NCI-H1694 (cell line): ENCODE data around the gene SPIN2A.
A peak's percentile ranks its signal among the peaks of the same experiment; 100 is the strongest.
"Not testable (repeated sequence)": the region's sequence is repeated elsewhere in the genome, so short reads cannot be mapped to it uniquely, and the experiment has no call there.

ENCODE experiments used
- DNase-seq: peaks from one replicate; lab custom pipeline; 2025; lab: John Stamatoyannopoulos, UW

The SPIN2A gene

DNA sequence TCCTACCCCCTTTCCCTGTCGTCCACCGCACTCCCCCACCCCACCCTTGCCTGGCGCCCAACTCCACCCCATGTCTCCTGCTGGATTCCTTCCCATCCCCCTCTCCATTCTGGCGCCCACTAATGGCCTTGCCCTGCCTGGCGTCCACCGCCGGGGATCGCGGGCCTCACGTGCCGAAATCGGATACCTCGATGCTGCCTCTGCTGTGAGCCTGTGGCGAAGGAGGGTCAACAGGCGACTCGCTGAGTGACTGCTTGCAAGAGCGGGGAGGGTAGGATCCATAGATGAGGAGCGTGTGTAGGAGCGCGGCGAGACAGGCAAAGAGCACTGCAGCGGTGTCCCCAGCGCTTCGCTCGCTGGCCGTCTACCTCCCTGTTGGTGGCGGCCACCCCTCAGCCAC, at the start of gene SPIN2A:
Gene SPIN2A (minus strand): TSS at position 325 of the 400 bp plus-strand sequence. CDS start 800 bp downstream, outside the sequence.
- not testable (repeated sequence) for DNase-seq

DNA sequence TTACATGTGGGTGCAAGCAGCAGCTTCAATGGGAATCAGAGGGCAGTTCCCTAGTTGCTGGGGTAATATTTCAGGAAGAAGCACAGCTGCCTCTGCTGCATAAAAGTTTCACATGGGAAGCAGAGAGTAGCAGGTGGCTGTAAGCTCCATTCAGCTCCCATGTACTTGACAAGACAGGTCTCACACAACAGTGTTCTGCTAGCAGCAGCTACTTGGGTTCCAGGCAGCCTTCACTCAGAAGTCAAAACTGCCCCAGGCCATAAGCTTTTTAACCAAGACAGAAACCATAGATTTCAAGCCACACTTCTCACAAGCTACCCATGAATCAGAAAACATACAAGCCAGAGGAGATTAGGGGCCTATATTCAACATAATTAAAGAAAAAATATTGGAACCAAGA, 41.4 kb upstream of the SPIN2A start:
- DNase-seq: no peak

DNA sequence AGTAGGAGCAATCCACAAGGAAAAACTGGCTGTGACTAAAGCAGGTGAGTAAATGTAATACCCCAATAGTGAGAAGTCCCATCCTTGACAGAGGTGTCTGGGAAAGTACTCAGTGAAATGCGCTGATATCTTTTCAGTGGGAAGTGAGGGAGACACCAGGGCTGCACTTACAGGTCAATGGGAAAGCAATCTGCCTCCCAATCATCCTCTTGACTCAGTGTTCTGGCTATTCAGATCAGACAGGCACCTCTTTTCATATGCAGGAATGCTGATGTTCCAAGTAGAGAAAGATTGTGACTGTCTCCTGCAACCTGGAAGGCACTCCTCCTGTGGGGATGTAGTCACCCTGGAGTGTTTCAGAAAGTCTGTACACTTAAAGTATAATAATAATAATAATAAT, 39.9 kb upstream of the SPIN2A start:
- DNase-seq: no peak

DNA sequence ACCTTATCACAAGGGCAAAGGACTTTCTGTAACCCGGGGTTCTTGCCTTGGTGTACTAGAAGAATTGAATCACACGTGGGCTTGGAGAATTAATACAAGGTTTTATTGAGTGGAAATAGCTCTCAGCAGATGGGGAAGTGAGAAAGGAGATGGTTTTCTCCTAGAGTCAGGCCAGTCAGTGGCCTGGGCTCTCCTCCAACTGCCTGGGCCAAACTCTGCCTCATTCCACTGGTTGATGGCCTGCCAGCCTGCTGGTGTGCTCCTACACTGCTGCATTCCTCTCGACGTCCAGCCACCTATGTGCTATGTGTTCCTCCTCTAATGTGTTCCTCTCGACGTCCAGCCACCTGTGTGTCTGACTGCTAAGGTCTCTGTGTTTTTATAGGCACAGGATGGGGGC, 35.3 kb upstream of the SPIN2A start:
- DNase-seq: no peak

DNA sequence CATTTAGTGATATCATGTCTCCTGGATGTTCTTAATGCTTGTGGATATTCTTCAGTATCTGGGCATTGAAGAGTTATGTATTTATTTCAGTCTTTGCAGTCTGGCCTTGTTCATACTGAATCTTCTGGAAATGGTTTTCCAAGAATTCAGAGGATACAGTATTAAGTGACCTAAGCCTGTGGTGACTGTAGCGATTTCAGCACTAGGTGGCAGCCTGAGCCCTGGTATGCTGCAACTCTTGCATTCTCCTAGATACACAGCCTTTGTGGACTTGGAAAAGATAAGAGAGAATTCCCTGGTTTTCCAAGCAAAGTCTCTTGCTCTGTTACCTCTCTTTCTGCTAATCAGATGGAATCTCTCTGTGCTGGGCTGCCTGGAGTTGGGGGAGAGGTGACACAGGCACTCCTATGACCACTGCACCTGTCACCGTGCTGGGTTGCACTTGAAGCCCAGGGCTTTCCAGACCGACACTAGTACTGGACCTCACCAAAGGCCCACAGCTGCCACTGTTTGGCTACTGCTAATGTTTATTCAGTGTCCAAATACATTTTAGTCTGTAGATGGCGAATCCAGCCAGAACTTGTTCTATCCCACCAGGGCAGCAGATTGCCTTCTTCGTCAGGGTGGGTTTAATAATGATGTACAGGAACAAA, 19.3 kb upstream of the SPIN2A start:
- peak; percentile 12 for DNase-seq

DNA sequence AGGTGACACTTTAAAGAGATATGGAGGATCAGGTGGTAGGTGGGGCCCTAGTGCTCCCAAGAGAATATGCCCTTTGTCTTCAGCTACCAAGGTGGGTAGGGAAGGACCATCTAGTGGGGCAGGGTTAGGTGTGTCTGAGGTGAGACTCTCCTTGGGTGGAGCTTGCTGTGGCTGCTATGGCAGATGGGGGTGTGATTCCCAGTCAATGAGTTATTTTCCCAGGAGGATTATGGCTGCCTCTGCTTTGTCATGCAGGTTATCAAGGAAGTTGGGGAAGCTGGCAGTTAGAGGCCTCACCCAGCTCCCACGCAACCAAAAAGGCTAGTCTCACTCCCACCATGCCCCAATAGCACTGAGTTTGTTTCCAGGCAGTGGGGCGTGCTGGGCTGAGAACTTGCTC, 18.0 kb upstream of the SPIN2A start:
- no peak for DNase-seq

DNA sequence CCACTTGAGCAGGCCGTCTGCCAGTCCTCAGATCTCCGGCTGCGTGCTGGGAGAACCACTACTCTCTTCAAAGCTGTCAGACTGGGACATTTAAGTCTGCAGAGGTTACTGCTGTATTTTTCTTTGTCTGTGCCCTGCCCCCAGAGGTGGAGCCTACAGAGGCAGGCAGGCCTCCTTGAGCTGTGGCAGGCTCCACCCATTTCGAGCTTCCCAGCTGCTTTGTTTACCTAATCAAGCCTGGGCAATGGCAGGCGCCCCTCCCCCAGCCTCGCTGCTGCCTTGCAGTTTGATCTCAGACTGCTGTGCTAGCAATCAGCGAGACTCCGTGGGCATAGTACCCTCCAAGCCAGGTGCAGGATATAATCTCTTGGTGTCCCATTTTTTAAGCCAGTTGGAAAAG, 15.0 kb upstream of the SPIN2A start:
- not testable (repeated sequence) for DNase-seq

DNA sequence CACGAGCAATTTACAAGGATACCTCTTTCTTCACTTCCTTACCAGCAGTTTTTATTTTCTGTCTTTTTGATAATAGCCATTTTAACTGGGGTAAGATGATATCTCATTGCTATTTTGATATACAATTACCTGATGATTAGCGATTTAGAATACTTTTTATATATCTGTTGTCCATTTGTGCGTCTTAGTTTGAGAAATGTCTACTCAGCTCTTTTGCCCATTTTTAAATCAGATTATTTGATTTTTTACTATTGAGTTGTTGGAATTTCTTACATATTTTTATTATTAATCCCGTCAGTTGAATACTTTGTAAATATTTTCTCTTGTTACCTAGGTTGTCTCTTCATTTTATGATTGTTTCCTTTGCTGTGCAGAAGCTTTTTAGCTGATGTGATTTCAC, 1.5 kb upstream of the SPIN2A start:
- no peak for DNase-seq

DNA sequence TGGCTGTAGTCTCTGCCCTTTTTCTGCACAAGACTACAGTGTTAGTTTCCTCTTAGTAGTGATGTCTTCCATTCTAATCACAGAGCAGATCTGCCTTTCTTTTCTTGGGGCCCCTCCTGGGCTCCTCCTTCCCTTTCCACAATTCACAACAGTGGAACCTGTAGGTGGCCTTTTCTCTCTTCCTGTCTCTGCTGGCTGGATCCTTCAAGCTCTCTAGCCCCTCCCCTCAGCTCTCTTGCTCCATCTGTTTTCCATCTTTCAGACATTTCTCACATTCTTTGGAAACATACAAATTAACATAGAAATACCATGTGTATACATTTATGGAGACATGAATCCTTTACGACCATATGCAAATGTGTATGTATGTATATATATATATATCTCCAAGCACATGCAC, 304 bp upstream of the SPIN2A start:
- DNase-seq: no peak

DNA sequence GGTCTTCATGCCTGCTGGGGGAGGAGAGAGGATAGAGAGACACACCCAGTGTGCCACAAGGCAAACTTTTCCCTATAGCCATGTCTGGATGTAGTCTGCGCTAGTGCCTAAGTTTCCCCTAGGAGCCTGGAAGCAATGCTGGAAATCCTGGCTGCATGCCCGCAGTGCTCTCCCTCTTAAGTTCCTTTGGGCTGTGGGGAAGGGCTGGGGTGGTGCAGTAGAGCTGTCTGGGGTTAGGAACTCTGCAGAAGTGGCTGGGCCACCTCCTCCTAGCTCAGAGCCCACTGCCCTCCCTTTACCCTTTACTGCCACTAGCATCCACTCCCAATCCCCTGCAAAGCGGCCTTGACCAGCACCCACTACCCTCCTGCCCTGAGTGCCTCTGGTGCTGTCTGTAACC, 608 bp downstream of the SPIN2A start:
- not testable (repeated sequence) for DNase-seq

DNA sequence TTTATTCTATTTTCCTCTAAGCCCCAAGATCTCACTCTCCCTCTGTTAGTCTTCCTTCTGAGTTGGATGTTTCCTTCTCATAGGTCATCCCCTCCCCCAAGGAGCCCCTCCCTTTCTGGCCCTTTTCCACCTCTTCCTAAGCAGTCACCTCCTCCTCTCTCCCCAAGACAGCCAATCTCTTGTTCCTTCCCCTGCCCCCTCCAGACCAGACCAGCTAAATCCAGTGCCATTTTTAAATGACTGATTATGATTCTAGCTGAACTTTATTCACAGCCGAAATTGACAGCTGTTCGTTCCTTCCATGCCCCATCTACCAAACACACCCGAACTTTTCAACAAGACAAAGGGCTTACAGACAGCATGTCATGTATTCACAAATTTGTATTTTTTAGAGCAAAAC, 1.9 kb downstream of the SPIN2A start:
- no peak for DNase-seq

DNA sequence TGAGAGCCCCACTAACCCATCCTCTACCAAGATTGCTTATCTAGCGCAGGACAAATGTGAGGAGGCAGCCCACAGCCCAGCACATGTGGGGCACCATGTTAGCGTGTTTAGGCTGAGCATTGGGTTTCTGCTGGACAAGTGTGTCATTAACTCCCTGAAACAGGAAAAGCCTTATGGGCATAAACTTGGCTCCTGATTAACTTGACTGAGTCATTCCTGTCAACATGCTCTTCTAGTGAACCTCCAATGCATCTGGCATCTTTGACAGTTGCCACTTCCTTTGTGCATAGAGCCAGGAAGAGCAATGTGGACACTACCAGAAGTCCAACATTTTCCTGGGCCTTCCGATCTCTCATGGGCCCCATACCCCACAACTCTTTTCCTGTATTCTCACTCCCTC, 2.5 kb downstream of the SPIN2A start:
- no peak for DNase-seq

DNA sequence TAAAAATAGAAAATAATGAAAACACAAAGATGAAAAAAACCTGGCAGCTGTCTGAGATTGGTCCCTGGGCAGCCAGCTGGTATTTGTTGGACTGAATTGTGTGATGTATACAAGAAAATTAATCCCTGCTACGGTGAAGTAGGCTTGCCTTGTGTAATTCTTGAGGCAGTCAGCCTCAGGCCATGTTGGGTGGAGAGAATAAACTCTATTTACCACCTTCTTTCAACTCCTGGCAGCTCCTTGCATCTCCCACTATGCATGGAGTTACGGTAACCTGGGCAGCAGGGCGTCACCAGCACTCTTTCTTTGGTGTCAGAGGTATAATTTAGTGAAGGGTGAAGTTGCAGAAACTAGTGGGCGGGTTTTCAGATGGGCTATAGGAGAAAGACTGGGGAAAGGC, 3.5 kb downstream of the SPIN2A start:
- no peak for DNase-seq

DNA sequence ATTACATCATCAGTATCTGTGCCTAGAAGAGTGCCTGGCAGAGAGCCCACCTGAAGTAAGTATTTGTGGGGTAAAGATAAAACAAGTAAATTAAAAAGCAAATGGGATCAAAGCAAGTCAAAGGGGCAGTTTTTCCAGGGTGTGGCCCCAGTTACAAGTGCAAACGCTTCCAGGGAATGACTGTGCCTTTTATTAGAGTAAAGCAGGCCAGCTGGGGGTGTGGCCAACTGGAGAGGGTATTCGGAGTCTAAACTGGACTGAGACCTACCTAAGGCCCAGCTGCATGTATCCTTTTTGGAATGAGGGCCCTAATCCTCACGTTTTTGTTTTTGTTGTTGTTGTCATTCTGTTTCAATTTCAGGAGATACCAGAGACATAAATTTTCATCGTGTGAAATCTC, 3.9 kb downstream of the SPIN2A start:
- DNase-seq: not testable (repeated sequence)

DNA sequence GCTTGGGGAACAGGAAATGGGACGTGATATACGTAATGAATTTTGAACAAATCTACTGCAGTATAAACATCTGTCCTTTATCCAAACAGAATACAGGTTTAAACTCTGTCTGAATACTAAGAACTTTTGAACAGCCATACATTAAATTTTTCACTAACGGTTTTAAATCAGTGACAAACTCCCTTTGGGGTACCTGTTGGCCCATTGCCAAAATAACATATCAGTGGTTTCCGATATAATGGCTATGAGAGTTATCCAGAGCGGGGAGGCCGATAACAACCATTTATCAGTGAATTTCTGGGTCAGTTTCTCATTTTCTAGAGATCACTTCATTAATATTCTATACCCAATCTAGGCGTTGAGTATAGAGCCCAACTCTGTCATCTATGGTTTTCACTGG, 5.2 kb downstream of the SPIN2A start:
- DNase-seq: no peak

DNA sequence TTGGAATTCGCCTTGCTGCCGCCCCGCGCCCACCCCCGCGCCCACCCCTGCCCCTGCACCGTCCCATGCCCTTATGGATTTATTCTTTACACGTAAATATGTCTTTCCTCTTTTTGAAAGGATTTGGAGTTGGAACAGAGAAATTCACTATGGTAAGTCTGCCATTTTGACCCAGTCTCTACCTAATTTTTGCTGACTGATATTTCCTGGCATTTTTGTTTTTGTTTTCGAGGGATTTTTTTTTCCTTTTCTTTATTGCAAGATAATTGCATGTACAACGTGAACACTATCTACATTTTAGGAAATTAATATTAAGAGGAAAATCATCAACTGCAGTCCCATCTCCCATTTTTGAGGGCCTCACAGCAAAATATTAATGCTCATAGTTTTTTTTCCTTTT, 15.4 kb downstream of the SPIN2A start:
- no peak for DNase-seq

DNA sequence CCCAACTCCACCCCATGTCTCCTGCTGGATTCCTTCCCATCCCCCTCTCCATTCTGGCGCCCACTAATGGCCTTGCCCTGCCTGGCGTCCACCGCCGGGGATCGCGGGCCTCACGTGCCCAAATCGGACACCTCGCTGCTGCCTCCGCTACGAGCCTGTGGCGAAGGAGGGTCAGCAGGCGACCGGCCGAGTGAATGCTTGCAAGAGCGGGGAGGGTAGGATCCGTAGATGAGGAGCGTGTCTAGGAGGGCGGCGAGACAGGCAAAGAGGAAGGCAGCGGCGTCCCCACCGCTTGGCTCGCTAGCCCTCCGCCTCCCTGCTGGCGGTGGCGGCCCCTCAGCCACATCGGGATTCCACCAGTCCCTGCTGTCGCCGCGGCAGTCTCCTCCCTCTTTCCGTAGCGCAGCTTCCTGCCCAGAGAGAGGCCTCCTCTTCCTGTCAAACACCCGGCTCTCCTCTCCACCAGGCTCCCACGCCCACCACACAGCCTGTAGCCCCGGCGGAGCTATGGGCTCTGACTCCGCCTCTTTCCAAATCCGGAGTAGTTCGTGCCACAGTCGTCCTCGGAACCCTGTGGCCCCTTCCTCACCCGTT, 15.9 kb downstream of the SPIN2A start, which contains the start of gene SPIN2B:
Gene SPIN2B (minus strand): TSS at position 387 of the 594 bp plus-strand sequence.
- peak; percentile 86 for DNase-seq

DNA sequence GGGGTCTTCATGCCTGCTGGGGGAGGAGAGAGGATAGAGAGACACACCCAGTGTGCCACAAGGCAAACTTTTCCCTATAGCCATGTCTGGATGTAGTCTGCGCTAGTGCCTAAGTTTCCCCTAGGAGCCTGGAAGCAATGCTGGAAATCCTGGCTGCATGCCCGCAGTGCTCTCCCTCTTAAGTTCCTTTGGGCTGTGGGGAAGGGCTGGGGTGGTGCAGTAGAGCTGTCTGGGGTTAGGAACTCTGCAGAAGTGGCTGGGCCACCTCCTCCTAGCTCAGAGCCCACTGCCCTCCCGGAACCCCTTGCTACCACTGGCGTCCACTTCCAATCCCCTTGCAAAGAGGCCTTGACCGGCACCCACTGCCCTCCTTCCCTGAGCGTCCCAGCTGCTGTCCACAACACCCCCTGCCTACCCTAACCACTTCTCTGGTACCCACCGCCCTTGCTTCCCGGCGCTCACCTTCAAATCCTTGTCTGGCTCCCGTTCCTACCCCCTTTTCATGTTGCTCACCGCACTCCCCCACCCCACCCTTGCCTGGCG, 16.5 kb downstream of the SPIN2A start:
- DNase-seq: not testable (repeated sequence)

DNA sequence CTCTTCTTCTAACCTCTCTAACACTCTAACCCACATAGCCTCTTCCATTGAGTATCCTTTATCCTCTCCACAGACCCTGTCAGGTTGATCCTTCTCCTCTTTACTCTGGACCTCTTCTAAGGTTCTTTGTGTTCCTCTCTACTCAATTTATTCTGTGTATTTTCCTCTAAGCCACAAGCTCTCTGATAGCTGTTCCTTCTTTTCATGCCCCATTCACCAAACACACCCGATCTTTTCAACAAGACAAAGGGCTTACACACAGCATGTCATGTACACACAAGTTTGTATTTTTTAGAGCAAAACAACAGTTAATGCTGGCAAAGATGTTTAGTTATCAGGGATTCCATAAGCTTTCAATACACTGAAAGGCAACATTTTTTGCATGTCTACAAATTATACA, 17.8 kb downstream of the SPIN2A start:
- DNase-seq: no peak

DNA sequence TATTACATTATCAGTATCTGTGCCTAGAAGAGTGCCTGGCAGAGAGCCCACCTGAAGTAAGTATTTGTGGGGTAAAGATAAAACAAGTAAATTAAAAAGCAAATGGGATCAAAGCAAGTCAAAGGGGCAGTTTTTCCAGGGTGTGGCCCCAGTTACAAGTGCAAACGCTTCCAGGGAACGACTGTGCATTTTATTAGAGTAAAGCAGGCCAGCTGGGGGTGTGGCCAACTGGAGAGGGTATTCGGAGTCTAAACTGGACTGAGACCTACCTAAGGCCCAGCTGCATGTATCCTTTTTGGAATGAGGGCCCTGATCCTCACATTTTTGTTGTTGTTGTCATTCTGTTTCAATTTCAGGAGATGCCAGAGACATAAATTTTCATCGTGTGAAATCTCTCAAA, 19.6 kb downstream of the SPIN2A start:
- DNase-seq: not testable (repeated sequence)

DNA sequence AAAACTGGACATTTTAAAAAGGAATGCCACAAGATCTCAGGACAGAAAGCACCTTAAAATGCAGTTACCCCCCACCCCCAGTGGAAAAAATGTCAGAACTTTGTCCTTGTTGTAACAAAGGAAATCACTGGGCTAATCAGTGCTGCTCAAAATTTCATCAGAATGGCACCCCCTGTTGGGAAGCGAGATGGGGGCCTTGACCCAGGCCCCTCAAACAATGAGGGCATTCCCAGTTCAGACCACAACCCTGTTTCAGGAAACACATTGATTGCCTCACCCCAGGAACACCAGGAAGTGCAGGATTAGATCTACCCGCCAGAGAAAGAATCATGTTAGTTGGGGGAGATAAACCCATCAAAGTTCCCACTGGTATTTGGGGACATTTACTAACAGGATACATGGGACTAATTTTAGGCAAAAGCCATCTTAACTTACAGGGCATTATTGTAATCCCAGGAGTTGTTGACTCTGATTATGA, 32.2 kb downstream of the SPIN2A start:
- no peak for DNase-seq

DNA sequence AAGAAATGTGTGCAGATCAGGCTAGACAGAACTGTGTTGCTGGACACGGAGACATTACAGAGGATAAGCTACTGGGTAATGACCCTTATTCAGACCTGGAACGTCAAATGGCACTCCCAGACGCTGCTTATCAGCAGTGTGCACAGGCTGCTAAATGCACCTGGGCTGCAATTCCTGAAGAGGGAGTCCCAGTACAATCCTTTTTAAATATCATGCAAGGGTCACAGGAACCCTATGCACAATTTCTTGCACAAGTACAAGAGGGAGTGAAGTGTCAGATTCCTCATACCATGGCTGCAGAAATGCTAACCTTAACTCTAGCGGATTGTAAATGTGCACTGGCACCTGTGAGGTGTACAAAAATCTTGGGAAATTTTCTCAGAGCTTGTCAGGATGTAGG, 32.8 kb downstream of the SPIN2A start:
- no peak for DNase-seq

DNA sequence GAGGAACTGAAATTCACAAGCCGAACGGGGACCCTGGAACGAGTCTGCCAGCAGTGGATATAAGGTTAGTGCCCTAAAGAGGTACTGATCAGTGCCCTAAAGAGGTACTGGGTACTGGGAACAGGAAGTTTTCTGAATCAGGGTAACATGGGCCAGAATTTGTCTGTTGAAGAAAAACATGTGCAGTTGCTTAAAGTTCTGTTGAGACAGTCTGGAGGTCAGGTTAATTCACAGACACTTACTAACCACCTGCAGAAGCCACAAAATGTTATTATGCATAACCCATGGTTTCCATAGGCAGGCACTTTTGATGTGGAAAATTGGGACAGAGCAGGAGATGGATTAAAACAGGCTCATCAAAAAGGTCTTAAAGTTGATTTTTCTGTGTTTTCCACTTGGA, 33.7 kb downstream of the SPIN2A start:
- DNase-seq: no peak

DNA sequence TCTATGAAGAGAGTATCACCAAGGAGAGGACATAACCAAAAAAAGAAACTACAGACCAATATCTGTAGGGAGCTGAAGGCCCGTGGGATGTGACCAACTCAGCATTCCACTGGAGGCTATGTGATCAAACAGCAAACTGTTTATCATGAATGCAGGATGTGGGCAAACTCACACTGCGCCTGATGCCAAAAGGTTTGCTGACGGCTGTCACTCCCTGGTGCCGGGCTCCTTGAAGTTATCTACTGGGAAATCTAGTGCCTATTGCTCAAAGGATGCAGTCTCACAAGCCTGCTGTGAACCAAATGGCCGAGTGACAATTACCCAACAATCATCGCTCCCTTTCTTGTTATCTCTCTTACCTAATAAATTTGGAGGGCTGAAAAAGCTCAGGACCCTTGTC, 34.3 kb downstream of the SPIN2A start:
- not testable (repeated sequence) for DNase-seq
